Measurements from ENCODE around the gene ERVFRD-1. TPM values are rescaled to one million over a fixed set of nuclear protein-coding genes. Genes with fewer than 3 reads are reported as not detected.
A peak's percentile ranks its signal among the peaks of the same experiment; 100 is the strongest.

The ERVFRD-1 gene
- total and polyA plus RNA-seq, 2 of the 13 experiments (the other 11 are each of a cell fraction or from before 2014, with no cell fraction given): not detected

GRCh38 chr6:11093626-11094410, 17.7 kb downstream of the ERVFRD-1 start, which contains the start of gene SMIM13 (continued):
- no peak for TF ChIP-seq TRAFD1 (CRISPR knock-in tag; IDR thresholded peaks at IDR 0.05; ENCODE audit: borderline replicate concordance)
- no peak; the same call in 1 of the 2 replicates for TF ChIP-seq ZNF674 (CRISPR knock-in tag; IDR thresholded peaks at IDR 0.05; ENCODE audit: low read depth)
- peak; percentile 46; the same call in 1 of the 2 replicates for TF ChIP-seq ZNF678 (CRISPR knock-in tag; IDR thresholded peaks at IDR 0.05)
- peak; percentile 93 for TF ChIP-seq KAT8 (CRISPR knock-in tag; IDR thresholded peaks at IDR 0.05)
- no peak for TF ChIP-seq ZNF20 (CRISPR knock-in tag; IDR thresholded peaks at IDR 0.05)
- TF ChIP-seq ZNF33A (CRISPR knock-in tag; IDR thresholded peaks at IDR 0.05; ENCODE audit: borderline replicate concordance): peak; percentile 14; the same call in 1 of the 2 replicates
- no peak; the same call in 1 of the 2 replicates for TF ChIP-seq NFKB2 (CRISPR knock-in tag; IDR thresholded peaks at IDR 0.05; ENCODE audit: borderline replicate concordance)
- peak; percentile 100 for TF ChIP-seq POGK (CRISPR knock-in tag; conservative IDR thresholded peaks at IDR 0.05)
- no peak for TF ChIP-seq ZNF512 (CRISPR knock-in tag; IDR thresholded peaks at IDR 0.05)
- peak; percentile 58 for TF ChIP-seq ZNF280D (CRISPR knock-in tag; IDR thresholded peaks at IDR 0.05)
- TF ChIP-seq ZNF235 (CRISPR knock-in tag; IDR thresholded peaks at IDR 0.05; ENCODE audit: borderline replicate concordance): 0 out of 2 replicates have a peak, but pooled peaks have one; percentile 51
- TF ChIP-seq LRRFIP1 (CRISPR knock-in tag; conservative IDR thresholded peaks at IDR 0.05): peak; percentile 16; the same call in 1 of the 2 replicates
- no peak for TF ChIP-seq DNMT3B (CRISPR knock-in tag; conservative IDR thresholded peaks at IDR 0.05)
- TF ChIP-seq SP4 (CRISPR knock-in tag; IDR thresholded peaks at IDR 0.05): peak; percentile 81
- peak; percentile 85; the same call in 1 of the 2 replicates for TF ChIP-seq RBAK (CRISPR knock-in tag; IDR thresholded peaks at IDR 0.05)
- TF ChIP-seq ZNF850 (CRISPR knock-in tag; conservative IDR thresholded peaks at IDR 0.05): no peak; the same call in 1 of the 2 replicates
- 0 out of 2 replicates have a peak, but pooled peaks have one; percentile 44 for TF ChIP-seq KDM3A (CRISPR knock-in tag; IDR thresholded peaks at IDR 0.05; ENCODE audit: low read depth)

Data from HepG2 (cell line).